ENCODE measurements around the gene FBXO39. TPM values are rescaled to one million over a fixed set of nuclear protein-coding genes. Genes with fewer than 3 reads are reported as not detected.

Gene FBXO39
- total RNA-seq, 1 experiment from 2014 or later, result not detected

DNA sequence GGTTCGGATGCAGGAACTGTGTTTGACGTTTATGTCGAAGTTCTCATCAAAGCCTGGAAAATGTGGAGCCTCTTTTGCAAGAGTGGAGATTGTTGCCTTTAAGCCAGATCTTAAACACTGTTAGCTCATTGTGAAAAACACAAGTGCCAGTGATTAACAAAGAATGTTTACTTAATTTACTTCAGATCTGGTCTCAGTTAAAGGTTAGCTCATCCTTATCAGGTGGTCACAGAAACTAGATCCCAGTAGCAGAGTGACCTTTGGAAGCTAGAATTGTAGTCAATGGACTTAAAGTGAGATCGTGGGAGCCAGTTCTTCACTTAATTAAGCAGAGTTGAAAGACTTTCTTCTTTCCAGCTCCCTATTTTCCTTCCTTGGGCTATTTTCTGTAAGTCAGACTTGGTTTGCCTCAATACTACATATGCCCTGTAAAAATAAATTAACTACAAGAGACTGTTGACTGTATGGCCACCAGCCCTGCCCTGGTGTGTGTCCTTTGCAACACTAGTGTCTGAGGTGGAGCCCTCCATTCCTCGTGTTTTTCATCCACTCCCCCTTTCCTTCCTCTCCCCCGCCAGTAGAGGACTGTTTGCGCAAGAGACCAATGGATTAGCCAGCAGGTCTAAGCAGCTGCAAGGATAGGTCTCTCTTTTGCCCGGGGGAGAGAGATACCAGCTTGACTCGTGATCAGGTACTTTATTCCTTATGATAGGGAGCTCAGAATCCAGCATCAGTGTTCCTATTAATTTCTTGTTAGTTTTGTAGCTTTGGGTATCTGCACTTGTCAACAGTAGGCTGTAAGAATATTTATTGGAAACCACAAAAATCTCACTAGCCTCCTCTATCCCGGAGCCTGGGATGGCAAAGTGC lies 20.2 kb downstream of the FBXO39 start:
- no peak overlapping the region for H3K4me3 ChIP-seq (ENCODE audit: low read depth in 2 of 2, low read length in 2 of 2)
- H3K27me3 ChIP-seq (ENCODE audit: control insufficient read depth, insufficient read depth, low read length), result peaks cover 2% of the 10 kb centered on the region
- ATAC-seq, result no peak
- ChIA-PET CTCF (interaction anchor here (0.7 kb wide), 1 partner anchor 18 kb away, joined by 10 read pairs; no protein-coding TSS in a partner anchor), POLR2A (no interaction called here)
- no peak overlapping the region for H3K27ac ChIP-seq (ENCODE audit: low read length)
- no peaks in the 10 kb centered on the region for H3K4me1 ChIP-seq (ENCODE audit: control insufficient read depth, insufficient read depth, low read length)
- intact Hi-C loops (cut with micrococcal nuclease; ENCODE audit: unreplicated experiment), result no loop called here
- in situ Hi-C loops (cut with HindIII; ENCODE audit: low pct_unique_long_range_greater_than_20kb, low sequenced_read_pairs), result no loop called here
- no peaks in the 10 kb centered on the region for H3K9me3 ChIP-seq (ENCODE audit: control insufficient read depth, insufficient read depth, low read depth, low read length)
- TF ChIP-seq REST (IDR thresholded peaks at IDR 0.05; ENCODE audit: insufficient read depth in 1 of 2, low read depth in 2 of 2, low read length in 1 of 2) (no peak), POLR2AphosphoS5 (IDR thresholded peaks at IDR 0.05; ENCODE audit: low read depth, low read length) (no peak), SIN3A (IDR thresholded peaks at IDR 0.05; ENCODE audit: borderline replicate concordance, insufficient read depth, low read depth, low read length) (no peak), TCF7L2 (IDR thresholded peaks at IDR 0.05; ENCODE audit: low read depth, low read length) (no peak)
- TF ChIP-seq, protein P1, sequence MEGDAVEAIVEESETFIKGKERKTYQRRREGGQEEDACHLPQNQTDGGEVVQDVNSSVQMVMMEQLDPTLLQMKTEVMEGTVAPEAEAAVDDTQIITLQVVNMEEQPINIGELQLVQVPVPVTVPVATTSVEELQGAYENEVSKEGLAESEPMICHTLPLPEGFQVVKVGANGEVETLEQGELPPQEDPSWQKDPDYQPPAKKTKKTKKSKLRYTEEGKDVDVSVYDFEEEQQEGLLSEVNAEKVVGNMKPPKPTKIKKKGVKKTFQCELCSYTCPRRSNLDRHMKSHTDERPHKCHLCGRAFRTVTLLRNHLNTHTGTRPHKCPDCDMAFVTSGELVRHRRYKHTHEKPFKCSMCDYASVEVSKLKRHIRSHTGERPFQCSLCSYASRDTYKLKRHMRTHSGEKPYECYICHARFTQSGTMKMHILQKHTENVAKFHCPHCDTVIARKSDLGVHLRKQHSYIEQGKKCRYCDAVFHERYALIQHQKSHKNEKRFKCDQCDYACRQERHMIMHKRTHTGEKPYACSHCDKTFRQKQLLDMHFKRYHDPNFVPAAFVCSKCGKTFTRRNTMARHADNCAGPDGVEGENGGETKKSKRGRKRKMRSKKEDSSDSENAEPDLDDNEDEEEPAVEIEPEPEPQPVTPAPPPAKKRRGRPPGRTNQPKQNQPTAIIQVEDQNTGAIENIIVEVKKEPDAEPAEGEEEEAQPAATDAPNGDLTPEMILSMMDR (IDR thresholded peaks at IDR 0.05), result no peak
- no peak for DNase-seq (ENCODE audit: low read depth, low spot score)
- no peaks in the 10 kb centered on the region for H3K36me3 ChIP-seq (ENCODE audit: control insufficient read depth, insufficient read depth, low read length)
- BruUV-seq (replicated peaks), result no TSS peak

GRCh38 chr17:6796887-6797490 lies 21.0 kb downstream of the FBXO39 start:
- no peaks in the 10 kb centered on the region for H3K4me1 ChIP-seq (ENCODE audit: control insufficient read depth, insufficient read depth, low read length)
- no peak overlapping the region for H3K27ac ChIP-seq (ENCODE audit: low read length)
- no peak for TF ChIP-seq POLR2AphosphoS5 (IDR thresholded peaks at IDR 0.05; ENCODE audit: low read depth, low read length)
- no peak for TF ChIP-seq REST (IDR thresholded peaks at IDR 0.05; ENCODE audit: insufficient read depth in 1 of 2, low read depth in 2 of 2, low read length in 1 of 2)
- TF ChIP-seq, protein P1 (IDR thresholded peaks at IDR 0.05), result no peak
- TF ChIP-seq TCF7L2 (IDR thresholded peaks at IDR 0.05; ENCODE audit: low read depth, low read length), result no peak
- TF ChIP-seq SIN3A (IDR thresholded peaks at IDR 0.05; ENCODE audit: borderline replicate concordance, insufficient read depth, low read depth, low read length), result no peak
- intact Hi-C loops (cut with micrococcal nuclease; ENCODE audit: unreplicated experiment), result no loop called here
- H3K9me3 ChIP-seq (ENCODE audit: control insufficient read depth, insufficient read depth, low read depth, low read length), result no peaks in the 10 kb centered on the region
- DNase-seq (ENCODE audit: low read depth, low spot score), result no peak
- no peak for ATAC-seq
- H3K4me3 ChIP-seq (ENCODE audit: low read depth in 2 of 2, low read length in 2 of 2), result no peak overlapping the region
- H3K27me3 ChIP-seq (ENCODE audit: control insufficient read depth, insufficient read depth, low read length), result peaks cover 2% of the 10 kb centered on the region
- in situ Hi-C loops (cut with HindIII; ENCODE audit: low pct_unique_long_range_greater_than_20kb, low sequenced_read_pairs), result no loop called here
- ChIA-PET CTCF (no interaction called here), POLR2A (no interaction called here)
- H3K36me3 ChIP-seq (ENCODE audit: control insufficient read depth, insufficient read depth, low read length), result no peaks in the 10 kb centered on the region
- BruUV-seq (replicated peaks), result no TSS peak
